Right kidney (tissue), 9 donors: Measurements from ENCODE around the gene ZNF99.
A peak's percentile ranks its signal among the peaks of the same experiment; 100 is the strongest.
"Not testable (repeated sequence)": the region's sequence is repeated elsewhere in the genome, so short reads cannot be mapped to it uniquely, and the experiment has no call there.

Experiments used
- DNase-seq: peaks from one replicate; pipeline ENCODE4 v3.0.0-alpha.2; 2016
- long read RNA-seq, 8 donors: transcript quantifications; one replicate each; lab custom pipeline, GENCODE V29; 2026

ZNF99 gene
- long read RNA-seq, donor 1 = 0 reads
- long read RNA-seq, donor 2 = 0 reads
- long read RNA-seq, donor 3 = 0 reads
- long read RNA-seq, donor 4 = 0 reads
- long read RNA-seq, donor 5 = 0 reads
- long read RNA-seq, donor 6, full-length matches to known transcripts = 1 of 1 reads
- long read RNA-seq, donor 6, partial matches to known transcripts = 0 of 1 reads
- long read RNA-seq, donor 6, other reads (novel, unspliced or antisense) = 0 of 1 reads
- long read RNA-seq, donor 7 = 0 reads
- long read RNA-seq, donor 8 = 0 reads

- DNase-seq = peak; percentile 68
Observed at GRCh38 chr19:22783651-22784410, at the start of gene ZNF99. Gene ZNF99, minus strand, starts transcription at chr19:22784151. Its CDS starts 135 bp downstream, at chr19:22784016.

GRCh38 chr19:22832031-22832762 is 48.2 kb upstream of the ZNF99 start, which contains the start of gene ZNF723:
Gene ZNF723, plus strand, starts transcription at chr19:22832291. Its CDS starts 89 bp downstream, at chr19:22832380.
- no peak for DNase-seq

- no peak for DNase-seq
Observed at GRCh38 chr19:22831211-22831610, 47.3 kb upstream of the ZNF99 start.

GRCh38 chr19:22814124-22814523 is 30.2 kb upstream of the ZNF99 start:
- no peak for DNase-seq

GRCh38 chr19:22807061-22807835 is 23.3 kb upstream of the ZNF99 start:
- no peak for DNase-seq

- DNase-seq = no peak
Observed at GRCh38 chr19:22806418-22806817, 22.5 kb upstream of the ZNF99 start.

GRCh38 chr19:22797040-22797439 is 13.1 kb upstream of the ZNF99 start:
- no peak for DNase-seq

DNA sequence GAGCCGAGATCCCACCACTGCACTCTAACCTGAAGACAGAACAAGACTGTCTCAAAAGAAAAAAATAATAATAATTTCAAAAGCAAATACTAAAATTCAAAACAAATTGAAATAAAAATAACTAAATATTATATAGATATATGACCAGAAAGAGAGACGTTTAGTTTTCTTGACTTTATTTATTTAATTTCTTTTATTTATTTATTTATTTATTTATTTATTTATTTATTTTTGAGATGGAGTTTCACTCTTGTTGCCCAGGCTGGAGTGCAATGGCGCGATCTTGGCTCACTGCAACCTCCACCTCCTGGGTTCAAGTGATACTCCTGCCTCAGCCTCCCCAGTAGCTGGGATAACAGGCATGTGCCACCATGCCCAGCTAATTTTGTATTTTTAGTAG is 8.9 kb upstream of the ZNF99 start:
- DNase-seq = not testable (repeated sequence)

DNA sequence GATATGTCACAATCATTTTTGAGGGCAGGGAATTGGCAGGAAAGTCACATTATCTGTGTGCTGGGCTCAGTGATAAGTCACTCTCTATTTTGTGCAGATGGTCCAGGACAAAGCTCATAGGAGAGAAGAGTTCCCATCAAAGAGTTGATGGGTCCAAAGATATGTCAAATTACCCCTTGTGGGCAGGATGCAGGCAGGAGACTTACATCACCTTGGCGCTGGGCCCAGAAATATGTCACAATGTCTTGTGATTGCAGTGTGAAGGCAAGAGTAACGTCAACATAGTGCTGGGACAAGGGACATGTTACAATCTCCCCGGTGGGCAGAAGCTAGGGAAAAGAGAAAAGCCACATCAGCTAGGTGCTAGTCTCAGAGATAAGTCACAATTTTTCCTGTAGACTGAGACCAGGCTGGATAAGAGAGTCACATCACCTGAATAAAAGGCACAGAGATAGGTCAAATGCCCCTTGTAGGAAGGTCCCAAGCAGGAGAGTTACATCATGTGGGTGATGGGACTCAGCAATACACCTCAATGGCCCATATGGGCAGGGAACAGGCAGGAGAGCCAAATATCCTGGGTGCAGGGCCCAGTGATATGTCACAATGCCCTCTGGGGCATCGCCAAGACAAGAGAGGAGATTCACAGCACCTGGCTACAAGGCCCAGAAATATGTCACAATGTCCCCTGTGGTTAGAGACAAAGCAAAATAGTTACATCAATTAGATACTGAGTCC is 47.9 kb downstream of the ZNF99 start:
- DNase-seq = no peak

DNA sequence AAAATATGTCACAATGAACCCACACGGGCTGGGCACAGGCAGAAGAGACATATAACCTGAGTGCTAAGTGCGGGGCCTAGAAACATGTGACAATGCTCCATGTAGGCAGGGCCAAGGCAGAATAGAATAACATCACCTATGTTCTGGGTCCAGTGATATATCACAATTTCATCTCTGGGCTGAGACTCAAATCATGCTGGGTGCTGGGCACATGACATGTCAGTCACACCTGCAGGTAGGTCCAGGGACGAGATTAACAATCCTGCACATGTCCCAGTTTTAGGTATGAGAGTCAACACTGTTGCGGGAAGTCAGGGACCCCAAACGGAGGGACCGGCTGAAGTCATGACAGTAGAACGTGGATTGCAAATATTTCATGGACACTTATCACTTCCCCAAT is 50.3 kb downstream of the ZNF99 start:
- no peak for DNase-seq

GRCh38 chr19:22728214-22728613 is 55.7 kb downstream of the ZNF99 start:
- not testable (repeated sequence) for DNase-seq

GRCh38 chr19:22721533-22721932 is 62.4 kb downstream of the ZNF99 start:
- DNase-seq = not testable (repeated sequence)

- no peak for DNase-seq
Observed at GRCh38 chr19:22708983-22709382, 75.0 kb downstream of the ZNF99 start.

GRCh38 chr19:22703096-22703495 is 80.9 kb downstream of the ZNF99 start:
- DNase-seq = not testable (repeated sequence)

- not testable (repeated sequence) for DNase-seq
Observed at GRCh38 chr19:22702661-22703060, 81.3 kb downstream of the ZNF99 start.
